Stomach smooth muscle (tissue), 2 donors: ENCODE measurements around the gene AARS2.
A peak's percentile ranks its signal among the peaks of the same experiment; 100 is the strongest.

Experiments
- H3K27ac ChIP-seq: one replicate; pipeline ENCODE4 v1.7.0; 2013; ENCODE audit warnings: mild to moderate bottlenecking, low read length, inconsistent platforms
- H3K27me3 ChIP-seq, 2 donors: one replicate each; pipeline ENCODE4 v1.7.0; 2013; ENCODE audit warnings: low read length in 2 of 2; ENCODE audit not compliant: insufficient read depth in 2 of 2, control insufficient read depth in 1 of 2
- H3K36me3 ChIP-seq, 2 donors: one replicate each; pipeline ENCODE4 v1.7.0; 2013; ENCODE audit warnings: low read length in 2 of 2; ENCODE audit not compliant: control insufficient read depth in 2 of 2, insufficient read depth in 2 of 2
- H3K4me1 ChIP-seq: one replicate; pipeline ENCODE4 v1.7.0; 2013; ENCODE audit warnings: low read length; ENCODE audit not compliant: control insufficient read depth, insufficient read depth
- H3K4me3 ChIP-seq, 2 donors: one replicate each; pipeline ENCODE4 v1.7.0; 2013; ENCODE audit warnings: low read length in 2 of 2
- H3K9ac ChIP-seq, 2 donors: one replicate each; pipeline ENCODE4 v1.7.0; 2013; ENCODE audit warnings: low read length in 2 of 2, mild to moderate bottlenecking in 1 of 2
- H3K9me3 ChIP-seq, 2 donors: one replicate each; pipeline ENCODE4 v1.7.0; 2013; ENCODE audit warnings: low read length in 2 of 2; ENCODE audit not compliant: control insufficient read depth in 2 of 2
- donor health status: healthy.
- donor health status: Pancreatic carcinoma.

Gene AARS2

GRCh38 chr6:44342052-44342451, 28.9 kb upstream of the AARS2 start:
- Histone ChIP-seq H3K9ac (no peak overlapping the region), H3K4me1 (peaks cover 3% of the 10 kb centered on the region), H3K36me3 (no peaks in the 10 kb centered on the region), H3K27ac (no peak overlapping the region), H3K9me3 (no peaks in the 10 kb centered on the region), H3K4me3 (peak overlapping the region; percentile 10 to 47), H3K27me3 (peaks cover 19 to 20% of the 10 kb centered on the region in 2 donors)

GRCh38 chr6:44341095-44341890, 28.1 kb upstream of the AARS2 start:
- no peaks in the 10 kb centered on the region for H3K36me3 ChIP-seq
- H3K9me3 ChIP-seq, result no peaks in the 10 kb centered on the region
- no peak overlapping the region for H3K27ac ChIP-seq
- H3K27me3 ChIP-seq, result peaks cover 19 to 23% of the 10 kb centered on the region in 2 donors
- H3K4me3 ChIP-seq, result no peak overlapping the region
- H3K9ac ChIP-seq, result no peak overlapping the region
- peaks cover 3% of the 10 kb centered on the region for H3K4me1 ChIP-seq

GRCh38 chr6:44339763-44340625, 26.8 kb upstream of the AARS2 start:
- Histone ChIP-seq H3K36me3 (no peaks in the 10 kb centered on the region), H3K27ac (no peak overlapping the region), H3K27me3 (peaks cover 19 to 21% of the 10 kb centered on the region in 2 donors), H3K9me3 (no peaks in the 10 kb centered on the region), H3K9ac (no peak overlapping the region), H3K4me1 (peaks cover 3% of the 10 kb centered on the region), H3K4me3 (no peak overlapping the region)

GRCh38 chr6:44339301-44339700, 26.2 kb upstream of the AARS2 start:
- Histone ChIP-seq H3K4me3 (no peak overlapping the region), H3K27ac (no peak overlapping the region), H3K27me3 (peaks cover 19 to 24% of the 10 kb centered on the region in 2 donors), H3K4me1 (peaks cover 3% of the 10 kb centered on the region), H3K9me3 (no peaks in the 10 kb centered on the region), H3K9ac (no peak overlapping the region), H3K36me3 (no peaks in the 10 kb centered on the region)

GRCh38 chr6:44338228-44339122, 25.3 kb upstream of the AARS2 start:
- H3K9ac ChIP-seq, result no peak overlapping the region
- H3K4me1 ChIP-seq, result peaks cover 3% of the 10 kb centered on the region
- H3K9me3 ChIP-seq, result no peaks in the 10 kb centered on the region
- no peak overlapping the region for H3K4me3 ChIP-seq
- no peak overlapping the region for H3K27ac ChIP-seq
- peaks cover 15 to 23% of the 10 kb centered on the region in 2 donors for H3K27me3 ChIP-seq
- H3K36me3 ChIP-seq, result no peaks in the 10 kb centered on the region

- Histone ChIP-seq H3K27me3 (peaks cover 0 to 14% of the 10 kb centered on the region in 2 donors), H3K27ac (no peak overlapping the region), H3K4me3 (no peak overlapping the region), H3K36me3 (no peaks in the 10 kb centered on the region), H3K9me3 (no peaks in the 10 kb centered on the region), H3K4me1 (no peaks in the 10 kb centered on the region), H3K9ac (no peak overlapping the region)
These were observed 22.5 kb upstream of the AARS2 start for GRCh38 chr6:44335631-44336030.

GRCh38 chr6:44333942-44334341, 20.8 kb upstream of the AARS2 start:
- Histone ChIP-seq H3K9ac (no peak overlapping the region), H3K27me3 (peaks cover 0 to 19% of the 10 kb centered on the region in 2 donors), H3K4me1 (no peaks in the 10 kb centered on the region), H3K4me3 (no peak overlapping the region), H3K9me3 (no peaks in the 10 kb centered on the region), H3K27ac (no peak overlapping the region), H3K36me3 (no peaks in the 10 kb centered on the region)

- peaks cover 0 to 19% of the 10 kb centered on the region in 2 donors for H3K27me3 ChIP-seq
- H3K9ac ChIP-seq, result no peak overlapping the region
- no peak overlapping the region for H3K4me3 ChIP-seq
- no peak overlapping the region for H3K27ac ChIP-seq
- no peaks in the 10 kb centered on the region for H3K36me3 ChIP-seq
- H3K9me3 ChIP-seq, result no peaks in the 10 kb centered on the region
- no peaks in the 10 kb centered on the region for H3K4me1 ChIP-seq
These were observed 20.2 kb upstream of the AARS2 start for GRCh38 chr6:44333273-44333919.

GRCh38 chr6:44332585-44332984, 19.4 kb upstream of the AARS2 start:
- Histone ChIP-seq H3K27me3 (peaks cover 0 to 19% of the 10 kb centered on the region in 2 donors), H3K9ac (no peak overlapping the region), H3K27ac (no peak overlapping the region)

GRCh38 chr6:44329858-44330257, 16.7 kb upstream of the AARS2 start:
- Histone ChIP-seq H3K9ac (no peak overlapping the region), H3K27ac (no peak overlapping the region), H3K4me3 (no peak overlapping the region), H3K36me3 (no peaks in the 10 kb centered on the region), H3K27me3 (peaks cover 0 to 14% of the 10 kb centered on the region in 2 donors), H3K4me1 (no peaks in the 10 kb centered on the region), H3K9me3 (no peaks in the 10 kb centered on the region)

More at GRCh38 chr6:44332585-44332984, 19.4 kb upstream of the AARS2 start:
- Histone ChIP-seq H3K4me1 (no peaks in the 10 kb centered on the region), H3K36me3 (no peaks in the 10 kb centered on the region), H3K4me3 (no peak overlapping the region), H3K9me3 (no peaks in the 10 kb centered on the region)
